Medulla oblongata (tissue), 1 donor: ENCODE data around the gene RIMKLA.
A peak's percentile ranks its signal among the peaks of the same experiment; 100 is the strongest.

Experiments
- DNase-seq: peaks from one replicate; pipeline ENCODE4 v3.0.0-alpha.2; 2015; ENCODE audit errors: extremely low spot score

RIMKLA gene

GRCh38 chr1:42370876-42371549, 9.6 kb upstream of the RIMKLA start:
- no peak for DNase-seq

GRCh38 chr1:42372796-42373195, 7.8 kb upstream of the RIMKLA start:
- no peak for DNase-seq

- peak; percentile 10 for DNase-seq
Observed at GRCh38 chr1:42379794-42380585, 602 bp upstream of the RIMKLA start.

GRCh38 chr1:42381280-42381673, 685 bp downstream of the RIMKLA start:
- DNase-seq, result no peak

GRCh38 chr1:42385283-42385682, 4.7 kb downstream of the RIMKLA start:
- DNase-seq, result no peak

- DNase-seq, result no peak
Observed at GRCh38 chr1:42386051-42386450, 5.5 kb downstream of the RIMKLA start.

- DNase-seq, result no peak
Observed at GRCh38 chr1:42392255-42392654, 11.7 kb downstream of the RIMKLA start.

- no peak for DNase-seq
Observed at GRCh38 chr1:42392967-42393848, 12.6 kb downstream of the RIMKLA start.

- DNase-seq, result no peak
Observed at GRCh38 chr1:42399315-42400100, 18.9 kb downstream of the RIMKLA start.

GRCh38 chr1:42403880-42404400, 23.3 kb downstream of the RIMKLA start:
- DNase-seq, result no peak

GRCh38 chr1:42414551-42415496, 34.2 kb downstream of the RIMKLA start:
- no peak for DNase-seq

GRCh38 chr1:42417166-42417565, 36.6 kb downstream of the RIMKLA start:
- no peak for DNase-seq

- no peak for DNase-seq
Observed at GRCh38 chr1:42418516-42418915, 37.9 kb downstream of the RIMKLA start.

GRCh38 chr1:42419126-42419821, 38.7 kb downstream of the RIMKLA start:
- DNase-seq, result peak; percentile 2

- DNase-seq, result no peak
Observed at GRCh38 chr1:42420121-42420520, 39.5 kb downstream of the RIMKLA start.

- DNase-seq, result peak; percentile 76
Observed at GRCh38 chr1:42420911-42421585, 40.5 kb downstream of the RIMKLA start.

GRCh38 chr1:42422737-42423136, 42.1 kb downstream of the RIMKLA start:
- DNase-seq, result no peak

- no peak for DNase-seq
Observed at GRCh38 chr1:42423681-42424080, 43.1 kb downstream of the RIMKLA start.

GRCh38 chr1:42424201-42424600, 43.6 kb downstream of the RIMKLA start:
- no peak for DNase-seq
